ENCODE results near the gene OR14A2.
"Not testable (repeated sequence)": the region's sequence is repeated elsewhere in the genome, so short reads cannot be mapped to it uniquely, and the experiment has no call there.

The OR14A2 gene

DNA sequence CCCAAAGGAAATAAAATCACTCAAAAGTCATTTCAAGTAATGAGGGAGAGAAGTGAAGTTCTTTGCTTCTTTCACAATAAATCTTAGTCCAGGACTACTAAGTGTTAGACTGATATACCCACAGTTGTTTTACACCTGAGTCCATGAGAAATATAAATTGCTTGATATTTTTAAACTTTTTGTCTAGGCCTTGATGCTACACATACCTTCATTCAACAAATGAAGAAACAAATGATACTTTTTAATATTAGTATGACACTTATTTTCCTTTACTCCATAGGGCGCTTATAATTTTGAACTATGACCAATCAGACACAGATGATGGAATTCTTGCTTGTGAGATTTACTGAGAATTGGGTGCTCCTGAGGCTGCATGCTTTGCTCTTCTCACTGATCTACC is 9.6 kb downstream of the OR14A2 start, which contains the start of gene OR14K1:
TSS of gene OR14K1 (plus strand) at position 301 of the 400 bp plus-strand sequence. CDS start at position 301, 0 bp downstream.
- no peaks in the 10 kb centered on the region for H3K36me3 ChIP-seq (ENCODE audit: control insufficient read depth, insufficient read depth, low read length)
- no peak within 1 kb of the TSS for H3K9ac ChIP-seq (ENCODE audit: low read depth, low read length)
- no peaks in the 10 kb centered on the region for H3K4me1 ChIP-seq (ENCODE audit: control insufficient read depth, insufficient read depth, low read length)
- peaks cover 38% of the 10 kb centered on the region for H3K9me3 ChIP-seq (ENCODE audit: control insufficient read depth, insufficient read depth, low read length)
- no peak within 1 kb of the TSS for H3K27ac ChIP-seq (ENCODE audit: low read depth, low read length)
- H3K27me3 ChIP-seq (ENCODE audit: control insufficient read depth, insufficient read depth, low read length), result no peaks in the 10 kb centered on the region
- H3K4me3 ChIP-seq (ENCODE audit: low read depth, low read length), result no peak within 1 kb of the TSS

DNA sequence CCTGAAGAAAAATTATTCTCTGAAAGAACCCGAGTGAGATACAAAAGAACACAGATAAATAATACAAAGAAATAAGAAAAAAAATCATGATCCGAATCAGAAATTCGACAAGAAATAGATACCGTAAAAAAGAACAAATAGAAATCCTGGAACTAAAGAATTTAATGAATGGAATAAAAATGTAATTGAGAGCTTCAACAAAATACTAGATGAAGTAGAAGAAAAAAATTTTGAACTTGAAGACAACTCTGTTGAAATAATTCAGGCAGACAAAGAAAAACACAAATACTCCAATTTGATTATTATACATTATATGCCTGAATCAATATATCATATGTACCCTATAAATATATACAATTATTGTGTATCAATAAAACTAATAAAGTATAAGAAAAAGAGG is 26.7 kb downstream of the OR14A2 start:
- H3K36me3 ChIP-seq (ENCODE audit: control insufficient read depth, insufficient read depth, low read length), result no peaks in the 10 kb centered on the region

DNA sequence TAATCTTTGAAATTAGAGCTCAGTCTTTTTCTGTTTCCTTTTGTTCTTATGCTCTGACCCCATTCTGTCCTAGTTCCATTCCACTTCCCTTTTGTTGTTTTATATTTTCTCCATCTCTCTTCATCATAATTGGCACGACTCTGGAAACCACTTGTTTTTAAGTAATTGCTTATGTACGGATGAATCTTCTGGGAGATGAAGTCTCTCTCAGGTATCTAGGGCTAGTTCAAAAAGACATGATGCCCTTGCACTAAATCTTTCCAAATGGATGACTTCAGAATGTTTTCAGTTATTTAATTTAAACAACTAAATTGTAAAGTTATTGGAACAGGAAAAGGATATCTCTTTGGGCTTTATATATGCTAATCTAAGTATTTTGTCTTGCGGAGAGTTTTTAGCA is 31.4 kb downstream of the OR14A2 start, which contains the start of gene OR6F1:
TSS of gene OR6F1 (minus strand) at position 101 of the 400 bp plus-strand sequence. CDS start 3,891 bp downstream, outside the sequence.
- no peak within 1 kb of the TSS for H3K9ac ChIP-seq (ENCODE audit: low read depth, low read length)
- no peaks in the 10 kb centered on the region for H3K4me1 ChIP-seq (ENCODE audit: control insufficient read depth, insufficient read depth, low read length)
- H3K27me3 ChIP-seq (ENCODE audit: control insufficient read depth, insufficient read depth, low read length), result no peaks in the 10 kb centered on the region
- no peak within 1 kb of the TSS for H3K27ac ChIP-seq (ENCODE audit: low read depth, low read length)
- H3K36me3 ChIP-seq (ENCODE audit: control insufficient read depth, insufficient read depth, low read length), result no peaks in the 10 kb centered on the region
- no peak within 1 kb of the TSS for H3K4me3 ChIP-seq (ENCODE audit: low read depth, low read length)
- peaks cover 60% of the 10 kb centered on the region for H3K9me3 ChIP-seq (ENCODE audit: control insufficient read depth, insufficient read depth, low read length)

More for the DNA sequence above, 26.7 kb downstream of the OR14A2 start:
- H3K27me3 ChIP-seq (ENCODE audit: control insufficient read depth, insufficient read depth, low read length), result no peaks in the 10 kb centered on the region
- no peak overlapping the region for H3K9ac ChIP-seq (ENCODE audit: low read depth, low read length)
- no peak overlapping the region for H3K4me3 ChIP-seq (ENCODE audit: low read depth, low read length)
- H3K9me3 ChIP-seq (ENCODE audit: control insufficient read depth, insufficient read depth, low read length), result peaks cover 45% of the 10 kb centered on the region
- no peak overlapping the region for H3K27ac ChIP-seq (ENCODE audit: low read depth, low read length)
- H3K4me1 ChIP-seq (ENCODE audit: control insufficient read depth, insufficient read depth, low read length), result no peaks in the 10 kb centered on the region

GRCh38 chr1:247713753-247714152 is 34.2 kb downstream of the OR14A2 start:
- H3K27me3 ChIP-seq (ENCODE audit: control insufficient read depth, insufficient read depth, low read length), result no peaks in the 10 kb centered on the region
- H3K36me3 ChIP-seq (ENCODE audit: control insufficient read depth, insufficient read depth, low read length), result no peaks in the 10 kb centered on the region
- no peak overlapping the region for H3K27ac ChIP-seq (ENCODE audit: low read depth, low read length)
- peaks cover 59% of the 10 kb centered on the region for H3K9me3 ChIP-seq (ENCODE audit: control insufficient read depth, insufficient read depth, low read length)
- no peak overlapping the region for H3K4me3 ChIP-seq (ENCODE audit: low read depth, low read length)
- H3K9ac ChIP-seq (ENCODE audit: low read depth, low read length), result no peak overlapping the region
- no peaks in the 10 kb centered on the region for H3K4me1 ChIP-seq (ENCODE audit: control insufficient read depth, insufficient read depth, low read length)

DNA sequence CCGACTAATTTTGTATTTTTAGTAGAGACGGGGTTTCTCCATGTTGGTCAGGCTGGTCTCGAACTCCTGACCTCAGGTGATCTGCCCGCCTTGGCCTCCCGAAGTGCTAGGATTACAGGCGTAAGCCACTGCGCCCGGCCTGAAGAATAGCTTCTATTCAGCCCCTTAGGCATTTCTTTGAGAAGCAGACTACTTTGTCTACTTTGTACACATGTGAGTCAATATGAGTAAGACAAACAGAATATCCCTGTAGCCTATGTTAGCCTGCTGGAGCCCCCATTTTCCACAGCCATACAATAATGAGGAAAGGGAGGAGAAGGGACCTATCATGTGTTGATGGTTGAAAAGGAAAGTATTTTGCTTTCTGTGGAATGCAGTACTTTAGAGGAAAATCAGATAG is 37.3 kb downstream of the OR14A2 start:
- H3K27me3 ChIP-seq (ENCODE audit: control insufficient read depth, insufficient read depth, low read length); H3K4me3 ChIP-seq (ENCODE audit: low read depth, low read length); H3K9ac ChIP-seq (ENCODE audit: low read depth, low read length); H3K4me1 ChIP-seq (ENCODE audit: control insufficient read depth, insufficient read depth, low read length); H3K27ac ChIP-seq (ENCODE audit: low read depth, low read length); H3K36me3 ChIP-seq (ENCODE audit: control insufficient read depth, insufficient read depth, low read length): not testable (repeated sequence)
- peaks cover 62% of the 10 kb centered on the region for H3K9me3 ChIP-seq (ENCODE audit: control insufficient read depth, insufficient read depth, low read length)

GRCh38 chr1:247701338-247701737 is 46.6 kb downstream of the OR14A2 start:
- no peak overlapping the region for H3K4me3 ChIP-seq (ENCODE audit: low read depth, low read length)
- H3K27me3 ChIP-seq (ENCODE audit: control insufficient read depth, insufficient read depth, low read length), result no peaks in the 10 kb centered on the region
- H3K36me3 ChIP-seq (ENCODE audit: control insufficient read depth, insufficient read depth, low read length), result no peaks in the 10 kb centered on the region
- no peak overlapping the region for H3K27ac ChIP-seq (ENCODE audit: low read depth, low read length)
- no peak overlapping the region for H3K9ac ChIP-seq (ENCODE audit: low read depth, low read length)
- peaks cover 76% of the 10 kb centered on the region for H3K9me3 ChIP-seq (ENCODE audit: control insufficient read depth, insufficient read depth, low read length)
- H3K4me1 ChIP-seq (ENCODE audit: control insufficient read depth, insufficient read depth, low read length), result no peaks in the 10 kb centered on the region

DNA sequence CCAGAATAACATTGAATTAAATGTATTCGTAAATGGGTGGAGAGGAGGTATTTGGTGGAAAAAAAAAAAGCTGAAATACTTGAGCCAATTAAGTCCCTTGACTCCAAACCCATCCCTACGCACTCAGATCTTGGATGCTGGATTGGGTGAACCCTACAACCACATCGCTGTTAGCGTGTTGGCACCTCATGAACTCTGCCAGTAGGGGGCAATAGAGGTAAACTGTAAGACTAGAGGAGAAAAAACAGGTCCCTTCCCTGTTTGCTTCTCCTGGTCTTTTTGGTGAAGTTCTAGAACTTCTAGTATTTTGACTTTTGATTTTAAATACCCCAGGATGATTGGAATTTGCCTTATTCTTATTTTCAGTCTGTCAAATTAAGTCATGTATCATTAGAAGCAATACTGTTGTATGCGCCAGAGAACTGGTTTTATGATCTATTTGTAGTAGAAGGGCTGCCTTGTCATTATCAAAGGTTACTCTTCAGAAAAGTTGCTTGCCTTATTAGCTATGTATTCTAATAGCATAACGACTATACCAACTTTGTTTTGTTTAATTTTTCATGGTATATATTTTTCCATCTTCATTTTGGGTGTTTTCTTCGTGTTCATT is 66.5 kb downstream of the OR14A2 start:
- Histone ChIP-seq H3K9ac (ENCODE audit: low read depth, low read length) (no peak overlapping the region), H3K27me3 (ENCODE audit: control insufficient read depth, insufficient read depth, low read length) (no peaks in the 10 kb centered on the region), H3K4me3 (ENCODE audit: low read depth, low read length) (no peak overlapping the region), H3K27ac (ENCODE audit: low read depth, low read length) (no peak overlapping the region), H3K4me1 (ENCODE audit: control insufficient read depth, insufficient read depth, low read length) (no peaks in the 10 kb centered on the region), H3K9me3 (ENCODE audit: control insufficient read depth, insufficient read depth, low read length) (peaks cover under 1% of the 10 kb centered on the region), H3K36me3 (ENCODE audit: control insufficient read depth, insufficient read depth, low read length) (no peaks in the 10 kb centered on the region)

DNA sequence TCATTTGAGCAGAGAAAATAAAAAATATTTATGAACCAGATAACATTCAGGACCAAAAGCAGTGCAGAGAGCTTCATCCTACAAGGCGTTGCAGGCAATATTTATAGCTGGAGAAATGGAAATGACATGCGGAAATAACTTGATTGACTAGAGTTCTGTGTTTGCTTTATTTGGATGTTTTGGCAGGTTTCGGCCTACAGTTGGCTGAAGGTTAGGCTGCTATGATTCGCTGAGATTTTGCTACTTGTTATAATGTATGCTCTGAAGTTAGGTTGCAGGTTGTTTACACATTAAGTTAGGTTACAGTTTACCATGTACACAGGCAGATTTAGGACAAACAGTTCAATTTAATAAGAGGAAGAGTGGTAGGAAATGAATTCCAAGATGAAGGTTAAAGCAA is 67.8 kb downstream of the OR14A2 start:
- Histone ChIP-seq H3K4me3 (ENCODE audit: low read depth, low read length) (no peak overlapping the region), H3K36me3 (ENCODE audit: control insufficient read depth, insufficient read depth, low read length) (no peaks in the 10 kb centered on the region), H3K27ac (ENCODE audit: low read depth, low read length) (no peak overlapping the region), H3K9ac (ENCODE audit: low read depth, low read length) (no peak overlapping the region), H3K27me3 (ENCODE audit: control insufficient read depth, insufficient read depth, low read length) (no peaks in the 10 kb centered on the region), H3K4me1 (ENCODE audit: control insufficient read depth, insufficient read depth, low read length) (no peaks in the 10 kb centered on the region), H3K9me3 (ENCODE audit: control insufficient read depth, insufficient read depth, low read length) (no peaks in the 10 kb centered on the region)

GRCh38 chr1:247679639-247680038 is 68.3 kb downstream of the OR14A2 start, which contains the start of gene OR13G1:
Gene OR13G1, minus strand, starts transcription at chr1:247679739. Its CDS starts 6,698 bp downstream, at chr1:247673041.
- Histone ChIP-seq H3K4me3 (ENCODE audit: low read depth, low read length) (no peak within 1 kb of the TSS), H3K36me3 (ENCODE audit: control insufficient read depth, insufficient read depth, low read length) (no peaks in the 10 kb centered on the region), H3K27me3 (ENCODE audit: control insufficient read depth, insufficient read depth, low read length) (no peaks in the 10 kb centered on the region), H3K9ac (ENCODE audit: low read depth, low read length) (no peak within 1 kb of the TSS), H3K27ac (ENCODE audit: low read depth, low read length) (no peak within 1 kb of the TSS), H3K9me3 (ENCODE audit: control insufficient read depth, insufficient read depth, low read length) (no peaks in the 10 kb centered on the region), H3K4me1 (ENCODE audit: control insufficient read depth, insufficient read depth, low read length) (no peaks in the 10 kb centered on the region)

All from HUES48 (cell line).